Activated T-helper 2 cell treated with anti-CD3 and anti-CD28 coated beads, Interferon-gamma antibody, Interleukin-2, Interleukin-4, amounts not matched to agents 10 μg/mL and 5 μg/mL and 100 μg/mL, durations not matched to agents 14 hours and 24 hours and 36 hours (primary cell): Measurements from ENCODE around the gene MAT2A. TPM values are rescaled to one million over a fixed set of nuclear protein-coding genes. Genes with fewer than 3 reads are reported as not detected.

Source experiments
- DNase-seq: peaks from one replicate; pipeline ENCODE4 v3.0.0; 2021; ENCODE audit warnings: low spot score
- H3K27ac Mint-ChIP-seq: one replicate; pipeline ENCODE4 v1.8.0; 2021; ENCODE audit warnings: mixed read lengths
- H3K27me3 Mint-ChIP-seq: one replicate; pipeline ENCODE4 v1.8.0; 2021; ENCODE audit warnings: low read depth, mixed read lengths
- H3K36me3 Mint-ChIP-seq: one replicate; pipeline ENCODE4 v1.8.0; 2021; ENCODE audit warnings: low read depth, mixed read lengths
- H3K4me1 Mint-ChIP-seq: one replicate; pipeline ENCODE4 v1.8.0; 2021; ENCODE audit warnings: low read depth, mixed read lengths
- H3K4me3 Mint-ChIP-seq: one replicate; pipeline ENCODE4 v1.8.0; 2021; ENCODE audit warnings: low read depth, mild to moderate bottlenecking, moderate library complexity, mixed read lengths
- H3K9me3 Mint-ChIP-seq: one replicate; pipeline ENCODE4 v1.8.0; 2021; ENCODE audit warnings: mixed read lengths
- intact Hi-C: fragments of 100-400 bp; cut with micrococcal nuclease; formaldehyde crosslinking; loops from one replicate; pipeline ENCODE4 v1.15.1; 2023
- total RNA-seq: library from RNA; stranded (reverse); gene quantifications from 2 replicates; pipeline ENCODE4 v1.2.3, GENCODE V29; 2022

MAT2A gene
- total RNA-seq, 1 donor from 2014 or later: 403 TPM

GRCh38 chr2:85579266-85579935 is 40.4 kb downstream of the MAT2A start:
- no peak for DNase-seq
- H3K27me3 Mint-ChIP-seq: no peaks in the 10 kb centered on the region
- peak overlapping the region; percentile 89 for H3K4me3 Mint-ChIP-seq
- H3K27ac Mint-ChIP-seq: peak overlapping the region; percentile 80
- peaks cover 28% of the 10 kb centered on the region for H3K4me1 Mint-ChIP-seq
- H3K9me3 Mint-ChIP-seq: no peaks in the 10 kb centered on the region
- peaks cover 34% of the 10 kb centered on the region for H3K36me3 Mint-ChIP-seq
- intact Hi-C loops: loop anchor here (2.0 kb wide), 1 partner anchor 19 kb away; the partner anchor contains the start of gene GGCX

GRCh38 chr2:85580206-85580605 is 41.2 kb downstream of the MAT2A start:
- no peak for DNase-seq
- no peaks in the 10 kb centered on the region for H3K27me3 Mint-ChIP-seq
- peaks cover 34% of the 10 kb centered on the region for H3K36me3 Mint-ChIP-seq
- peaks cover 33% of the 10 kb centered on the region for H3K4me1 Mint-ChIP-seq
- intact Hi-C loops: no loop called here
- H3K4me3 Mint-ChIP-seq: peak overlapping the region; percentile 30
- H3K9me3 Mint-ChIP-seq: no peaks in the 10 kb centered on the region
- no peak overlapping the region for H3K27ac Mint-ChIP-seq

- Mint-ChIP-seq H3K4me3 (no peak overlapping the region), H3K27ac (peak overlapping the region; percentile 25), H3K9me3 (no peaks in the 10 kb centered on the region), H3K36me3 (peaks cover 34% of the 10 kb centered on the region), H3K4me1 (peaks cover 41% of the 10 kb centered on the region), H3K27me3 (no peaks in the 10 kb centered on the region)
- intact Hi-C loops: no loop called here
- no peak for DNase-seq
Observed at GRCh38 chr2:85582492-85582891, 43.5 kb downstream of the MAT2A start.

- intact Hi-C loops: no loop called here
- Mint-ChIP-seq H3K27ac (peak overlapping the region; percentile 79), H3K36me3 (peaks cover 32% of the 10 kb centered on the region), H3K9me3 (no peaks in the 10 kb centered on the region), H3K4me3 (peak overlapping the region; percentile 75), H3K27me3 (no peaks in the 10 kb centered on the region), H3K4me1 (peaks cover 44% of the 10 kb centered on the region)
- peak; percentile 32 for DNase-seq
Observed at GRCh38 chr2:85583667-85584353, 44.8 kb downstream of the MAT2A start.

- DNase-seq: no peak
- Mint-ChIP-seq H3K4me1 (peaks cover 41% of the 10 kb centered on the region), H3K9me3 (no peaks in the 10 kb centered on the region)
Observed at GRCh38 chr2:85584354-85584856, 45.4 kb downstream of the MAT2A start, which contains the start of gene VAMP5. Gene VAMP5, plus strand, starts transcription at chr2:85584431. Its CDS starts 60 bp downstream, at chr2:85584491.

GRCh38 chr2:85584857-85585780 is 46.2 kb downstream of the MAT2A start:
- Mint-ChIP-seq H3K4me1 (peaks cover 38% of the 10 kb centered on the region), H3K36me3 (peaks cover 25% of the 10 kb centered on the region), H3K9me3 (no peaks in the 10 kb centered on the region), H3K27me3 (no peaks in the 10 kb centered on the region), H3K4me3 (peak overlapping the region; percentile 85), H3K27ac (peak overlapping the region; percentile 91)
- DNase-seq: no peak
- intact Hi-C loops: no loop called here

More at GRCh38 chr2:85584354-85584856, 45.4 kb downstream of the MAT2A start, which contains the start of gene VAMP5:
- Mint-ChIP-seq H3K4me3 (peak within 1 kb of the TSS; percentile 85), H3K36me3 (peaks cover 29% of the 10 kb centered on the region), H3K27ac (peak within 1 kb of the TSS; percentile 91), H3K27me3 (no peaks in the 10 kb centered on the region)
- intact Hi-C loops: no loop called here

- Mint-ChIP-seq H3K4me1 (peaks cover 37% of the 10 kb centered on the region), H3K27ac (peak overlapping the region; percentile 91), H3K4me3 (peak overlapping the region; percentile 85), H3K9me3 (no peaks in the 10 kb centered on the region), H3K36me3 (peaks cover 22% of the 10 kb centered on the region), H3K27me3 (no peaks in the 10 kb centered on the region)
- no peak for DNase-seq
- intact Hi-C loops: no loop called here
Observed at GRCh38 chr2:85585781-85586105, 46.8 kb downstream of the MAT2A start.

- intact Hi-C loops: no loop called here
- H3K36me3 Mint-ChIP-seq: peaks cover 8% of the 10 kb centered on the region
- no peaks in the 10 kb centered on the region for H3K9me3 Mint-ChIP-seq
- H3K27ac Mint-ChIP-seq: no peak overlapping the region
- H3K4me1 Mint-ChIP-seq: peaks cover 35% of the 10 kb centered on the region
- no peak overlapping the region for H3K4me3 Mint-ChIP-seq
- DNase-seq: no peak
- H3K27me3 Mint-ChIP-seq: no peaks in the 10 kb centered on the region
Observed at GRCh38 chr2:85588236-85588635, 49.3 kb downstream of the MAT2A start.

GRCh38 chr2:85588645-85589044 is 49.7 kb downstream of the MAT2A start:
- no peak overlapping the region for H3K4me3 Mint-ChIP-seq
- intact Hi-C loops: no loop called here
- H3K4me1 Mint-ChIP-seq: peaks cover 31% of the 10 kb centered on the region
- H3K9me3 Mint-ChIP-seq: no peaks in the 10 kb centered on the region
- DNase-seq: no peak
- no peak overlapping the region for H3K27ac Mint-ChIP-seq
- no peaks in the 10 kb centered on the region for H3K27me3 Mint-ChIP-seq
- peaks cover 3% of the 10 kb centered on the region for H3K36me3 Mint-ChIP-seq

GRCh38 chr2:85589181-85589580 is 50.2 kb downstream of the MAT2A start:
- no peaks in the 10 kb centered on the region for H3K9me3 Mint-ChIP-seq
- peaks cover 30% of the 10 kb centered on the region for H3K4me1 Mint-ChIP-seq
- intact Hi-C loops: no loop called here
- H3K27ac Mint-ChIP-seq: no peak overlapping the region
- no peaks in the 10 kb centered on the region for H3K27me3 Mint-ChIP-seq
- no peak for DNase-seq
- no peak overlapping the region for H3K4me3 Mint-ChIP-seq
- peaks cover 3% of the 10 kb centered on the region for H3K36me3 Mint-ChIP-seq

GRCh38 chr2:85589982-85590791 is 51.2 kb downstream of the MAT2A start:
- Mint-ChIP-seq H3K27me3 (no peaks in the 10 kb centered on the region), H3K9me3 (no peaks in the 10 kb centered on the region), H3K4me3 (no peak overlapping the region), H3K27ac (no peak overlapping the region), H3K4me1 (peaks cover 31% of the 10 kb centered on the region), H3K36me3 (peaks cover 5% of the 10 kb centered on the region)
- no peak for DNase-seq
- intact Hi-C loops: no loop called here

GRCh38 chr2:85590950-85591349 is 52.0 kb downstream of the MAT2A start:
- DNase-seq: no peak
- intact Hi-C loops: no loop called here
- no peak overlapping the region for H3K4me3 Mint-ChIP-seq
- peaks cover 13% of the 10 kb centered on the region for H3K36me3 Mint-ChIP-seq
- peaks cover 27% of the 10 kb centered on the region for H3K4me1 Mint-ChIP-seq
- H3K27ac Mint-ChIP-seq: no peak overlapping the region
- H3K9me3 Mint-ChIP-seq: no peaks in the 10 kb centered on the region
- H3K27me3 Mint-ChIP-seq: no peaks in the 10 kb centered on the region
